SU-DHL-6 (cell line): ENCODE data around the gene IL17RE.

ENCODE experiments used
- CTCF ChIP-seq: fragments of 200-600 bp; sonication (generic); IDR thresholded peaks from one replicate; pipeline ENCODE4 v1.5.1; 2017; ENCODE audit warnings: antibody characterized with exemption, mild to moderate bottlenecking, low read length, moderate library complexity; ENCODE audit not compliant: insufficient read depth, poor library complexity, severe bottlenecking
- EZH2phosphoT487 ChIP-seq: fragments of 200-600 bp; sonication (generic), shearing (Covaris generic); conservative IDR thresholded peaks from 2 replicates; pipeline ENCODE4 v1.6.1; 2018; ENCODE audit warnings: mild to moderate bottlenecking, antibody characterized with exemption, low read length, moderate library complexity, mixed read lengths

GRCh38 chr3:9867106-9867505, 35.5 kb upstream of the IL17RE start:
- no peak for TF ChIP-seq CTCF
- no peak for TF ChIP-seq EZH2phosphoT487
